ENCODE results near the gene CDH12. TPM values are rescaled to one million over a fixed set of nuclear protein-coding genes. Genes with fewer than 3 reads are reported as not detected.

The CDH12 gene
- total and polyA plus RNA-seq, 2 donors (not counting 3 experiments of a cell fraction or from before 2014, with no cell fraction given): 0.03 TPM; not detected in 1

DNA sequence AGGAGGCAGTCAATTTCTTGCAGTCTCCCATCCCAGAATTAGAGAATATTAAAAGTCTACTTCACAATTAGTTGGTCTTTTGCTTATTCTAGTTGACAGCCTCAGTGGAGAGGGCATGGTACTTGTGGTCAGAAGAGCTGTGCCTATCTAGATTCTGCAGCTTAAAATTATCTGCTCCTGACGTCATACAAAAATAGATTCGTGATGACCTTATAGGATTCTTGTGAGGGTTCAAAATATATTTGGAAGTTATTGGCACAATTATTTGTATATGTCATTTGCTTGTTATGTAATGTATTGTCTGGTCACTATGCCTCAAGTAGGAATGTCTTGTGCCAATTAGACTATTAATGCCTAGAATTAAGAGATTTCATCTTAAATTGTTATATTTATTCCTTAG, 142.5 kb downstream of the CDH12 start:
- Histone ChIP-seq H3K27me3 (ENCODE audit: control insufficient read depth in 2 of 2, insufficient read depth in 2 of 2, low read length in 2 of 2) (no peaks in the 10 kb centered on the region), H3K4me3 (replicated peaks in 1 of 3; ENCODE audit: insufficient read depth in 1 of 3, low read depth in 1 of 3, low read length in 3 of 3) (no peak overlapping the region), H3K9ac (replicated peaks; ENCODE audit: extremely low read depth, insufficient read depth, low read length) (no peak overlapping the region), H2AFZ (ENCODE audit: low read depth, low read length) (no peak overlapping the region), H3K4me1 (ENCODE audit: control insufficient read depth, extremely low read depth, insufficient read depth, low read length) (no peaks in the 10 kb centered on the region), H3K27ac (ENCODE audit: insufficient read depth, low read depth, low read length) (no peak overlapping the region), H3K9me3 (replicated peaks; ENCODE audit: control insufficient read depth, insufficient read depth, low read length) (no peaks in the 10 kb centered on the region), H3K36me3 (ENCODE audit: control insufficient read depth in 2 of 2, extremely low read depth in 1 of 2, insufficient read depth in 2 of 2, low read length in 2 of 2) (no peaks in the 10 kb centered on the region), H3K9me1 (replicated peaks; ENCODE audit: control insufficient read depth, extremely low read depth, insufficient read depth, low read length) (no peaks in the 10 kb centered on the region), H3K79me2 (ENCODE audit: control insufficient read depth, insufficient read depth, low read length) (no peaks in the 10 kb centered on the region), H4K20me1 (replicated peaks; ENCODE audit: control insufficient read depth, extremely low read depth, insufficient read depth, low read length) (no peaks in the 10 kb centered on the region), H3K4me2 (ENCODE audit: insufficient read depth, low read length) (no peak overlapping the region)
- DNase-seq (ENCODE audit: low read depth, low spot score) (no peak), FAIRE-seq (no peak)
- intact Hi-C loops (cut with micrococcal nuclease): no loop called here
- ChIA-PET POLR2A (no interaction called here), CTCF (no interaction called here)
- no peak for TF ChIP-seq POLR2AphosphoS5 (IDR thresholded peaks at IDR 0.05; ENCODE audit: insufficient read depth, low read depth, low read length)
- TF ChIP-seq GATA2 (IDR thresholded peaks at IDR 0.05; ENCODE audit: insufficient read depth, insufficient read length, low read depth, low read length): no peak
- TF ChIP-seq EZH2 (IDR thresholded peaks at IDR 0.05; ENCODE audit: borderline replicate concordance, low read depth, low read length, severe bottlenecking): no peak
- no peak for TF ChIP-seq MYC (IDR thresholded peaks at IDR 0.05; ENCODE audit: low read depth, low read length)
- TF ChIP-seq, protein P1, sequence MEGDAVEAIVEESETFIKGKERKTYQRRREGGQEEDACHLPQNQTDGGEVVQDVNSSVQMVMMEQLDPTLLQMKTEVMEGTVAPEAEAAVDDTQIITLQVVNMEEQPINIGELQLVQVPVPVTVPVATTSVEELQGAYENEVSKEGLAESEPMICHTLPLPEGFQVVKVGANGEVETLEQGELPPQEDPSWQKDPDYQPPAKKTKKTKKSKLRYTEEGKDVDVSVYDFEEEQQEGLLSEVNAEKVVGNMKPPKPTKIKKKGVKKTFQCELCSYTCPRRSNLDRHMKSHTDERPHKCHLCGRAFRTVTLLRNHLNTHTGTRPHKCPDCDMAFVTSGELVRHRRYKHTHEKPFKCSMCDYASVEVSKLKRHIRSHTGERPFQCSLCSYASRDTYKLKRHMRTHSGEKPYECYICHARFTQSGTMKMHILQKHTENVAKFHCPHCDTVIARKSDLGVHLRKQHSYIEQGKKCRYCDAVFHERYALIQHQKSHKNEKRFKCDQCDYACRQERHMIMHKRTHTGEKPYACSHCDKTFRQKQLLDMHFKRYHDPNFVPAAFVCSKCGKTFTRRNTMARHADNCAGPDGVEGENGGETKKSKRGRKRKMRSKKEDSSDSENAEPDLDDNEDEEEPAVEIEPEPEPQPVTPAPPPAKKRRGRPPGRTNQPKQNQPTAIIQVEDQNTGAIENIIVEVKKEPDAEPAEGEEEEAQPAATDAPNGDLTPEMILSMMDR (IDR thresholded peaks at IDR 0.05; ENCODE audit: extremely low read depth in 1 of 2, insufficient read depth in 1 of 2, low read depth in 1 of 2, low read length in 2 of 2): no peak
- TF ChIP-seq JUN (IDR thresholded peaks at IDR 0.05; ENCODE audit: borderline replicate concordance, insufficient read depth, insufficient read length, low read depth): no peak
- TF ChIP-seq, protein P2, sequence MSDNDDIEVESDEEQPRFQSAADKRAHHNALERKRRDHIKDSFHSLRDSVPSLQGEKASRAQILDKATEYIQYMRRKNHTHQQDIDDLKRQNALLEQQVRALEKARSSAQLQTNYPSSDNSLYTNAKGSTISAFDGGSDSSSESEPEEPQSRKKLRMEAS (IDR thresholded peaks at IDR 0.05; ENCODE audit: insufficient read depth, insufficient read length): no peak
- no peak for TF ChIP-seq POLR2A (IDR thresholded peaks at IDR 0.05; ENCODE audit: low read depth, low read length)
- TF ChIP-seq FOS (IDR thresholded peaks at IDR 0.05; ENCODE audit: borderline replicate concordance, insufficient read depth, low read length): no peak
- BruUV-seq (replicated peaks): no TSS peak
- dilution Hi-C loops (cut with MboI; ENCODE audit: extremely low pct_ligation_motif_present, low sequenced_read_pairs): no loop called here

All from endothelial cell of umbilical vein (primary cell).